BLaER1 (cell line): ENCODE measurements around the gene SPEF1.
A peak's percentile ranks its signal among the peaks of the same experiment; 100 is the strongest.

Experiments
- H3K27ac ChIP-seq: shearing (Covaris generic); formaldehyde crosslinking; 2 replicates; pipeline ENCODE4 v1.8.1; 2022
- H3K27me3 ChIP-seq: shearing (Covaris generic); formaldehyde crosslinking; 2 replicates; pipeline ENCODE4 v1.8.1; 2022
- H3K36me3 ChIP-seq: shearing (Covaris generic); formaldehyde crosslinking; 2 replicates; pipeline ENCODE4 v1.8.1; 2022
- H3K4me1 ChIP-seq: shearing (Covaris generic); formaldehyde crosslinking; 2 replicates; pipeline ENCODE4 v1.8.1; 2022
- H3K4me2 ChIP-seq: shearing (Covaris generic); formaldehyde crosslinking; 2 replicates; pipeline ENCODE4 v1.8.1; 2022
- H3K4me3 ChIP-seq: shearing (Covaris generic); formaldehyde crosslinking; 2 replicates; pipeline ENCODE4 v1.8.1; 2022
- H3K9ac ChIP-seq: shearing (Covaris generic); formaldehyde crosslinking; 2 replicates; pipeline ENCODE4 v1.8.1; 2022
- H3K9me3 ChIP-seq: shearing (Covaris generic); formaldehyde crosslinking; 2 replicates; pipeline ENCODE4 v1.8.1; 2022
- H4K20me1 ChIP-seq: shearing (Covaris generic); formaldehyde crosslinking; 2 replicates; pipeline ENCODE4 v1.8.1; 2022
- Cebpa-rat ChIP-seq: shearing (Covaris generic); IDR thresholded peaks from 2 replicates; pipeline ENCODE4 v1.8.1; 2022

The SPEF1 gene

GRCh38 chr20:3732327-3733118, 48.7 kb downstream of the SPEF1 start, which contains the start of gene HSPA12B:
HSPA12B (plus strand) TSS chr20:3732685; CDS start chr20:3738675, 5,990 bp downstream.
- no peaks in the 10 kb centered on the region for H4K20me1 ChIP-seq
- peak within 1 kb of the TSS; percentile 52 for H3K4me2 ChIP-seq
- H3K27me3 ChIP-seq = peaks cover 32% of the 10 kb centered on the region
- H3K4me3 ChIP-seq = 0 out of 2 replicates have a peak within 1 kb of the TSS, but pooled peaks have one; percentile 20
- H3K4me1 ChIP-seq = peaks cover 36% of the 10 kb centered on the region
- H3K9ac ChIP-seq = 0 out of 2 replicates have a peak within 1 kb of the TSS, but pooled peaks have one; percentile 15
- H3K27ac ChIP-seq = no peak within 1 kb of the TSS
- H3K9me3 ChIP-seq = no peaks in the 10 kb centered on the region
- H3K36me3 ChIP-seq = no peaks in the 10 kb centered on the region
- no peak for TF ChIP-seq Cebpa-rat

DNA sequence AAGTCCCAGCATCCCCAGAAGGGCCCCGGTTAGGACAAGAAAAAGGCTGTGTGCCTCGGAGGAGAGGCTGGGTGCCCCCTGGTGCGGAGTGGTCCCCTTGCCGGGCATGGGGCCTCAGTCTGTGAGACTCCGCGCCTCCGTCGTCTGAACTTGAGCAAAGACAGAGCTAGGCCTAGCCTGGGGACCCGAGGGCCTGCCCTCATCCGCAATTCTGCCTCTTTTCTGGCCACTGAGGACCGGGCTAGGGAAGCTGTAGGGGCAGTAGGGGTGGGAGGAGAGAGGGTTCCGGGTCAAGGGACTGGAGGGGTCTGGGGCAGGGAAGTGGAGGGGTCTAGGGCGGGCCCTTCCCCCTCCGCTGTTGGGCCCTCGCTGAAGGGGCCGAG, 49.3 kb downstream of the SPEF1 start:
- Histone ChIP-seq H3K4me1 (peaks cover 37% of the 10 kb centered on the region), H4K20me1 (no peaks in the 10 kb centered on the region), H3K4me2 (peak overlapping the region; percentile 52), H3K4me3 (no peak overlapping the region), H3K9ac (no peak overlapping the region), H3K9me3 (no peaks in the 10 kb centered on the region), H3K27ac (no peak overlapping the region), H3K27me3 (peaks cover 32% of the 10 kb centered on the region), H3K36me3 (no peaks in the 10 kb centered on the region)
- no peak for TF ChIP-seq Cebpa-rat

DNA sequence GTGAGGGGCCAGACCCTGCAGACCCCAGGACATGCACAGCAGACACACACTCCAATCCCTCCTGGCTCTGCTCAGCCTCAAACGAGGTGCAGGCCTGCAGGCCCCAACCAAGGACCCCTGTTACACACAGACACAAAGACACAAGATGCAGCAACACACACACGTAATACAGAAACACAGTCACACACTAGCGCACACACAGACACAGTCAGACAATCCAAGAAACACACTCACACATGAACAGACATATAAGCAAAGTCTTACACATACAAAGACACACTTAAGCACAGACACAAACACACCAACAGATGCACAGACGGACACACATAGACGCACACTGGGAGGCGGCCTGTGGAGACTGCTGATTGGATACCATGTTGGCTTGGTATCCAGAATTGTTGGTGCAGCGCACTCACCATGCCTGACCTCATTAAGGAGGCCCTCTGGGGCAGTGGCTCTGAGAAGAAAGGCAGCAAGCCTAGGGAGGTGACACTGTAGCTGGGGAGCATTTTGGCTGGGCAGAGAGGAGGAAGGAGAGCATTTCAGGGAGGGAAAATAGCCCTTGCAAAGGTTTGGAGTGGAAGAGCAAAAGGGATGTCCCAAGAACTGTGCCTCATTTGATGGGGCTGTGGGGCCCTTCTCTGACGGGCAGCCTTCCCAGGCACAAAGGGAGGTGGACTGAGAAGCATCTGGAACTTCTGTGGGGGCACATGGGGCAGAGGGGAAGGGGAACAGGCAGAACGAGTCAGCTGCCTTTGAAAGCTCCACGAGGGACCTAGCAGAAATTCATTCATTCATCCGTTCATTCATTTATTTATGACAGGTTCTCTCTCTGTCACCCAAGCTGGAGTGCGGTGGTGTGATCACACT, 50.2 kb downstream of the SPEF1 start:
- Histone ChIP-seq H3K4me1 (peaks cover 37% of the 10 kb centered on the region), H3K27ac (no peak overlapping the region), H3K4me2 (no peak overlapping the region; the same call in 1 of the 2 replicates), H3K9ac (no peak overlapping the region), H3K4me3 (no peak overlapping the region), H3K36me3 (no peaks in the 10 kb centered on the region), H3K9me3 (no peaks in the 10 kb centered on the region), H3K27me3 (peaks cover 32% of the 10 kb centered on the region), H4K20me1 (no peaks in the 10 kb centered on the region)
- no peak for TF ChIP-seq Cebpa-rat

- H3K9me3 ChIP-seq = no peaks in the 10 kb centered on the region
- TF ChIP-seq Cebpa-rat = no peak
- H3K4me3 ChIP-seq = no peak overlapping the region
- H3K27ac ChIP-seq = no peak overlapping the region
- H3K4me1 ChIP-seq = peaks cover 37% of the 10 kb centered on the region
- H4K20me1 ChIP-seq = no peaks in the 10 kb centered on the region
- H3K9ac ChIP-seq = no peak overlapping the region
- H3K27me3 ChIP-seq = peaks cover 32% of the 10 kb centered on the region
- H3K4me2 ChIP-seq = peak overlapping the region; percentile 17
- H3K36me3 ChIP-seq = no peaks in the 10 kb centered on the region
These were observed 51.3 kb downstream of the SPEF1 start for GRCh38 chr20:3729811-3730540.

DNA sequence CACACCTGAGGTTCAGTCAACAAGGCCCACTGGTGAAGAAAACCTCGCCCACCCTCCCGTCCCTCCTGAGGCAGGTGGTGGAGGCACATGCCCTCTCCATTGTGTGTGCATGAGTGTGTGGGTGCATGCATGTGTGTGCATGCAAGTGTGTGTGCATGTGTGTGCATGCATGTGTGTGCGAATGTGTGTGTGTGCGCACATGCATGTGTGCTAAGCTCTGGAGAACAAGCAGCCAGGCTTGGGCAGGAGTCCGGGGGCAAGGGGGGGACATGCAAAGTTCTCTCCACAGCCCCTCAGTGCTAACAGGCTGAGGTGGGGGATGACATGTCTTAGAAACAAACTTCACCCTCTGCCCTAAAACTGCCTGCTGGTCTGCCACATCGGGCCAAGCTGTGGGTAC, 51.9 kb downstream of the SPEF1 start:
- H3K4me3 ChIP-seq = no peak overlapping the region
- H4K20me1 ChIP-seq = no peaks in the 10 kb centered on the region

GRCh38 chr20:3728876-3729275, 52.4 kb downstream of the SPEF1 start:
- no peaks in the 10 kb centered on the region for H3K9me3 ChIP-seq
- H3K4me3 ChIP-seq = no peak overlapping the region
- H3K27ac ChIP-seq = no peak overlapping the region
- 0 out of 2 replicates have a peak overlapping the region, but pooled peaks have one; percentile 31 for H3K4me2 ChIP-seq
- no peaks in the 10 kb centered on the region for H3K36me3 ChIP-seq
- no peak for TF ChIP-seq Cebpa-rat
- H4K20me1 ChIP-seq = no peaks in the 10 kb centered on the region
- H3K4me1 ChIP-seq = peaks cover 37% of the 10 kb centered on the region
- H3K27me3 ChIP-seq = peaks cover 29% of the 10 kb centered on the region
- H3K9ac ChIP-seq = no peak overlapping the region

More for the DNA sequence above, 51.9 kb downstream of the SPEF1 start:
- Histone ChIP-seq H3K4me1 (peaks cover 37% of the 10 kb centered on the region), H3K9me3 (no peaks in the 10 kb centered on the region), H3K36me3 (no peaks in the 10 kb centered on the region), H3K9ac (no peak overlapping the region), H3K4me2 (no peak overlapping the region), H3K27me3 (peaks cover 32% of the 10 kb centered on the region), H3K27ac (no peak overlapping the region)
- no peak for TF ChIP-seq Cebpa-rat

DNA sequence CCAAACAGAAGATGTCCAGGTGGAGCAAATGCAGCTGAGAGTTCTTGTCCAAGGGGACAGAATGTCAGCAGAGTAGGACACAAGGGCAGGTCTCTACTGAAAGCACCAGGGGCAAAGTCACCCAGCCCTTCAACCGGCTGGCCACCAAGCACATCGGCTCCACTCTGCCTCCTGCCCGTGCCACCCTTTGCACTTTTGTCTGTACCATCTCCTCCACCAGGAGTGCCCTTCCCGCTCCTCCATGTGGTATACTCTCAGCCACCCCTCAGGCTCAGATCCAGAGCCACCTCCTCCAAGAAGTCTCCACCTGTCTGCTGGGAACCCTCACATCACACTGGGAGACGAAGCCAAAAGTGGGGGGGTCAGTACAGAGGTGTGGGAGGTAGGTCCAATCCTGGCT, 52.9 kb downstream of the SPEF1 start:
- Histone ChIP-seq H3K9ac (no peak overlapping the region), H3K4me1 (peaks cover 37% of the 10 kb centered on the region), H3K36me3 (no peaks in the 10 kb centered on the region)

More for the DNA sequence above, 52.9 kb downstream of the SPEF1 start:
- TF ChIP-seq Cebpa-rat = no peak
- Histone ChIP-seq H3K27me3 (peaks cover 24% of the 10 kb centered on the region), H4K20me1 (no peaks in the 10 kb centered on the region), H3K27ac (no peak overlapping the region), H3K9me3 (no peaks in the 10 kb centered on the region), H3K4me2 (peak overlapping the region; percentile 31), H3K4me3 (no peak overlapping the region)
